OCI-LY3 (cell line): ENCODE results near the gene ZSCAN5A.
"Not testable (repeated sequence)": the region's sequence is repeated elsewhere in the genome, so short reads cannot be mapped to it uniquely, and the experiment has no call there.

ENCODE experiments used
- H2AFZ ChIP-seq: fragments of 200-600, 300-600 bp; shearing (Covaris generic); 2 replicates; pipeline ENCODE4 v1.6.0; 2014; ENCODE audit warnings: antibody characterized with exemption, low read depth, low read length
- H3K27ac ChIP-seq: fragments of 200-600, 300-600 bp; sonication (generic); 2 replicates; pipeline ENCODE4 v1.5.1; 2014; ENCODE audit warnings: mild to moderate bottlenecking, low read length, moderate library complexity, mixed read lengths
- H3K27me3 ChIP-seq: fragments of 200-600, 300-600 bp; sonication (generic); 2 replicates; pipeline ENCODE4 v1.6.1; 2014; ENCODE audit warnings: low read depth, low read length, mixed read lengths
- H3K36me3 ChIP-seq: fragments of 200-600, 300-600 bp; sonication (generic); replicated peaks from 2 replicates; pipeline ENCODE3; 2014; ENCODE audit warnings: low read depth, low read length, mixed read lengths
- H3K4me1 ChIP-seq: fragments of 300-600, 200-600 bp; sonication (generic); 2 replicates; pipeline ENCODE4 v1.6.1; 2014; ENCODE audit warnings: low read length, mixed read lengths
- H3K4me2 ChIP-seq: fragments of 200-600, 300-600 bp; sonication (generic); 2 replicates; pipeline ENCODE4 v1.6.1; 2014; ENCODE audit warnings: low read length, mixed read lengths
- H3K4me3 ChIP-seq: fragments of 300-600, 200-600 bp; sonication (generic); 2 replicates; pipeline ENCODE4 v1.5.1; 2014; ENCODE audit warnings: antibody characterized with exemption, mild to moderate bottlenecking, low read length, moderate library complexity
- H3K79me2 ChIP-seq: fragments of 300-600, 200-600 bp; shearing (Covaris generic); 2 replicates; pipeline ENCODE4 v1.6.1; 2014; ENCODE audit warnings: mild to moderate bottlenecking, low read length, mixed read lengths
- H3K9ac ChIP-seq: fragments of 300-600, 200-600 bp; shearing (Covaris generic); 2 replicates; pipeline ENCODE4 v1.6.0; 2014; ENCODE audit warnings: mild to moderate bottlenecking, low read length, moderate library complexity
- H3K9me3 ChIP-seq: fragments of 200-600, 300-600 bp; shearing (Covaris generic); 2 replicates; pipeline ENCODE4 v1.6.1; 2014; ENCODE audit warnings: low read length, mixed read lengths; ENCODE audit not compliant: insufficient read depth
- H4K20me1 ChIP-seq: fragments of 200-600, 300-600 bp; sonication (generic); 2 replicates; pipeline ENCODE4 v1.6.1; 2016; ENCODE audit warnings: low read length, mixed read lengths; ENCODE audit not compliant: insufficient read depth
- CTCF ChIP-seq: fragments of 200-600, 300-600 bp; sonication (generic); IDR thresholded peaks from 2 replicates; pipeline ENCODE4 v1.5.1; 2014; ENCODE audit warnings: antibody characterized with exemption, low read length, low read depth
- EZH2phosphoT487 ChIP-seq: fragments of 200-600 bp; shearing (Covaris generic); IDR thresholded peaks from 2 replicates; pipeline ENCODE4 v1.6.1; 2018; ENCODE audit warnings: antibody characterized with exemption, mixed run types, low read depth

The ZSCAN5A gene

DNA sequence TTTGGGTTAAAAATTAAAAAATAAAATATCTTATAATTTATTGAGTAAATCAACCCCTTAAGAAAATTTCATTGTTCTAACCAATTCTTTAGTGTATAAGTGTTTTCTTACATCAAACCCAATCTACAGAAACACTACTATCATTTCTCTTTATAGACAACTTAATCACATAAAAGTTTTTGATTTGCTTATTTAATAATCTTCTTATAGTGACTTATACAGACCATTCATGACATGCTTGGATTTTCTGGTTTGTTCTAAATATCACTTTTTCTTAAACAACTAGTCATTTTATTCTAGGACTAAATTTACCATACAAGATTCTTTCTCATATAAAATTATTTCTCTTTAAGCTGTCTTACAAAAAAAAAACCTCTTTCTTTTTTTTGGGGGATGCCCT is 27.3 kb upstream of the ZSCAN5A start:
- H3K4me3 ChIP-seq = no peak overlapping the region
- H2AFZ ChIP-seq = no peak overlapping the region
- no peak overlapping the region for H3K9ac ChIP-seq
- H3K27me3 ChIP-seq = 0 out of 2 replicates have a peak, but pooled peaks cover 4% of the 10 kb centered on the region
- no peaks in the 10 kb centered on the region for H4K20me1 ChIP-seq
- H3K4me1 ChIP-seq = no peaks in the 10 kb centered on the region
- H3K4me2 ChIP-seq = no peak overlapping the region
- no peaks in the 10 kb centered on the region for H3K79me2 ChIP-seq
- H3K27ac ChIP-seq = no peak overlapping the region
- no peaks in the 10 kb centered on the region for H3K36me3 ChIP-seq
- TF ChIP-seq CTCF (no peak), EZH2phosphoT487 (no peak)
- H3K9me3 ChIP-seq = peaks cover 19% of the 10 kb centered on the region; the same call in 1 of the 2 replicates

DNA sequence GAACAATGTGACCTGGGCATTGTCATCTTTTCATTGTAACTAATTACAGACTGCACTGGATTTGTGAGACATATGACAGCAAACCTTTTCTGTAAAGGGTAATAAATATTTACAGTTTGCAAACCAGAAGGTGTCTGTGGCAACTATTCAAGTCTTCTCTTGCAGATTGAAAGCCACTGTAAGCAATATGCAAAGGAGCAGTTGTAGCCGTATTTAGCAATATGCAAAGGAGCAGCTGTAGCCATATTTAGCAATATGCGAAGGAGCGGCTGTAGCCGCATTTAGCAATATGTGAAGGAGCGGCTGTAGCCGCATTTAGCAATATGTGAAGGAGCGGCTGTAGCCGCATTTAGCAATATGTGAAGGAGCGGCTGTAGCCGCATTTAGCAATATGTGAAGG is 24.4 kb upstream of the ZSCAN5A start:
- H3K9me3 ChIP-seq = peaks cover 19% of the 10 kb centered on the region; the same call in 1 of the 2 replicates
- not testable (repeated sequence) for H3K4me2 ChIP-seq

DNA sequence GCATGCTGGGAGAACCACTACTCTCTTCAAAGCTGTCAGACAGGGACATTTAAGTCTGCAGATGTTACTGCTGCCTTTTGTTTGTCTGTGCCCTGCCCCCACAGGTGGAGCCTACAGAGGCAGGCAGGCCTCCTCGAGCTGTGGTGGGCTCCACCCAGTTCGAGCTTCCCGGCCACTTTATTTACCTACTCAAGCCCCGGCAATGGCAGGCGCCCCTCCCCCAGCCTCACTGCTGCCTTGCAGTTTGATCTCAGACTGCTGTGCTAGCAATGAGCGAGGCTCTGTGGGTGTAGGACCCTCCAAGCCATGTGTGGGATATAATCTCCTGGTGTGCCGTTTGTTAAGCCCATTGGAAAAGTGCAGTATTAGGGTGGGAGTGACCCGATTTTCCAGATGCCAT is 22.4 kb upstream of the ZSCAN5A start:
- H3K9me3 ChIP-seq, H3K27me3 ChIP-seq, H2AFZ ChIP-seq, H3K79me2 ChIP-seq, H3K27ac ChIP-seq, H3K36me3 ChIP-seq, H3K4me2 ChIP-seq, H3K4me1 ChIP-seq, H3K9ac ChIP-seq, H3K4me3 ChIP-seq, H4K20me1 ChIP-seq: not testable (repeated sequence)

More for the DNA sequence above, 24.4 kb upstream of the ZSCAN5A start:
- not testable (repeated sequence) for H4K20me1 ChIP-seq, H2AFZ ChIP-seq, H3K4me1 ChIP-seq, H3K9ac ChIP-seq, H3K36me3 ChIP-seq, H3K79me2 ChIP-seq, H3K4me3 ChIP-seq, H3K27me3 ChIP-seq, H3K27ac ChIP-seq

GRCh38 chr19:56335371-56335770 is 20.7 kb upstream of the ZSCAN5A start:
- H3K4me2 ChIP-seq, H3K79me2 ChIP-seq, H3K4me1 ChIP-seq, H4K20me1 ChIP-seq, H3K4me3 ChIP-seq, H2AFZ ChIP-seq, H3K36me3 ChIP-seq, H3K27ac ChIP-seq, H3K27me3 ChIP-seq, H3K9me3 ChIP-seq, H3K9ac ChIP-seq: not testable (repeated sequence)

DNA sequence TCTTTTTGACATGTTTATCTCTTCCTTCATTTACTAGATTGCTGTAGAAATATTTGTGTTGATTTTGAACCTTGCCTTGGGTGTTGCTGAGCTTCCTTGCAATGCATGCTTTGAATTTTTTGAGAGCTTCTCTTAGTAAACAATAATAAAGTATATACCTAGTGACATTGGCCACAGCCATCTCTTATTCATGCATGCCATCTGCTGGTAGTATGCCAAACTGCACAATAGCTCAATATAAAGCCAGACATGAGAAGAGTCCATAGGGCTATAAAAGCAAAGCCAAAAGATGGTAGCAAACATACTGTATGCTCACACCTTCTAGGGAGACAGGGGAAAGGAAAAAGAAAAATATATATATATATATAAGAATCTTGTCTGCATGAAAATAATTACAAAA is 18.9 kb upstream of the ZSCAN5A start:
- TF ChIP-seq CTCF (peak; percentile 88), EZH2phosphoT487 (no peak)
- H3K4me2 ChIP-seq = no peak overlapping the region
- H3K9ac ChIP-seq = no peak overlapping the region
- no peaks in the 10 kb centered on the region for H3K9me3 ChIP-seq
- no peak overlapping the region for H3K4me3 ChIP-seq
- peaks cover 4% of the 10 kb centered on the region; the same call in 1 of the 2 replicates for H3K27me3 ChIP-seq
- no peak overlapping the region for H3K27ac ChIP-seq
- H2AFZ ChIP-seq = no peak overlapping the region
- H4K20me1 ChIP-seq = no peaks in the 10 kb centered on the region
- H3K4me1 ChIP-seq = no peaks in the 10 kb centered on the region
- no peaks in the 10 kb centered on the region for H3K36me3 ChIP-seq
- no peaks in the 10 kb centered on the region for H3K79me2 ChIP-seq

- no peaks in the 10 kb centered on the region for H3K36me3 ChIP-seq
- no peak overlapping the region for H2AFZ ChIP-seq
These were observed 18.1 kb upstream of the ZSCAN5A start for GRCh38 chr19:56332695-56333094.

More at GRCh38 chr19:56332695-56333094, 18.1 kb upstream of the ZSCAN5A start:
- Histone ChIP-seq H3K27ac (no peak overlapping the region), H3K27me3 (peaks cover 4% of the 10 kb centered on the region; the same call in 1 of the 2 replicates), H3K4me2 (no peak overlapping the region), H3K9ac (no peak overlapping the region), H3K79me2 (no peaks in the 10 kb centered on the region), H3K9me3 (no peaks in the 10 kb centered on the region), H3K4me1 (no peaks in the 10 kb centered on the region), H4K20me1 (no peaks in the 10 kb centered on the region), H3K4me3 (no peak overlapping the region)
- TF ChIP-seq CTCF = no peak
- TF ChIP-seq EZH2phosphoT487 = no peak
